Parathyroid adenoma (tissue), 2 donors: ENCODE results near the gene RTP2.

ENCODE experiments used
- H2AFZ ChIP-seq: fragments of 300-600 bp; sonication (generic); one replicate; pipeline ENCODE4 v1.7.0; 2017; ENCODE audit warnings: antibody characterized with exemption, mild to moderate bottlenecking
- H3K27ac ChIP-seq: fragments of 300-600 bp; sonication (generic); one replicate; pipeline ENCODE4 v1.7.0; 2017
- H3K27me3 ChIP-seq: fragments of 300-600 bp; sonication (generic); one replicate; pipeline ENCODE4 v1.7.0; 2017; ENCODE audit warnings: low read length; ENCODE audit not compliant: control insufficient read depth, insufficient read depth
- H3K36me3 ChIP-seq: fragments of 300-600 bp; sonication (generic); one replicate; pipeline ENCODE4 v1.7.0; 2017; ENCODE audit warnings: low read length; ENCODE audit not compliant: control insufficient read depth, insufficient read depth
- H3K4me1 ChIP-seq: fragments of 300-600 bp; sonication (generic); one replicate; pipeline ENCODE4 v1.7.0; 2017; ENCODE audit warnings: control low read depth
- H3K4me2 ChIP-seq: fragments of 300-600 bp; sonication (generic); one replicate; pipeline ENCODE4 v1.7.0; 2017; ENCODE audit warnings: low read length
- H3K4me3 ChIP-seq: fragments of 300-600 bp; sonication (generic); one replicate; pipeline ENCODE4 v1.7.0; 2017; ENCODE audit warnings: low read depth, low read length
- H3K79me2 ChIP-seq: fragments of 300-600 bp; sonication (generic); one replicate; pipeline ENCODE4 v1.7.0; 2017; ENCODE audit warnings: control low read depth
- H3K9ac ChIP-seq: fragments of 300-600 bp; sonication (generic); one replicate; pipeline ENCODE4 v1.7.0; 2017; ENCODE audit warnings: mild to moderate bottlenecking
- H3K9me3 ChIP-seq: fragments of 300-600 bp; sonication (generic); one replicate; pipeline ENCODE4 v1.7.0; 2017; ENCODE audit warnings: low read length; ENCODE audit not compliant: control insufficient read depth
- TF ChIP-seq, protein P1 (sequence below): fragments of 300-600 bp; sonication (generic); IDR thresholded peaks from one replicate; pipeline ENCODE4 v1.7.0; 2017; ENCODE audit warnings: antibody characterized with exemption, mild to moderate bottlenecking
- donor health status: primary hyperparathyroidism.

Gene RTP2

DNA sequence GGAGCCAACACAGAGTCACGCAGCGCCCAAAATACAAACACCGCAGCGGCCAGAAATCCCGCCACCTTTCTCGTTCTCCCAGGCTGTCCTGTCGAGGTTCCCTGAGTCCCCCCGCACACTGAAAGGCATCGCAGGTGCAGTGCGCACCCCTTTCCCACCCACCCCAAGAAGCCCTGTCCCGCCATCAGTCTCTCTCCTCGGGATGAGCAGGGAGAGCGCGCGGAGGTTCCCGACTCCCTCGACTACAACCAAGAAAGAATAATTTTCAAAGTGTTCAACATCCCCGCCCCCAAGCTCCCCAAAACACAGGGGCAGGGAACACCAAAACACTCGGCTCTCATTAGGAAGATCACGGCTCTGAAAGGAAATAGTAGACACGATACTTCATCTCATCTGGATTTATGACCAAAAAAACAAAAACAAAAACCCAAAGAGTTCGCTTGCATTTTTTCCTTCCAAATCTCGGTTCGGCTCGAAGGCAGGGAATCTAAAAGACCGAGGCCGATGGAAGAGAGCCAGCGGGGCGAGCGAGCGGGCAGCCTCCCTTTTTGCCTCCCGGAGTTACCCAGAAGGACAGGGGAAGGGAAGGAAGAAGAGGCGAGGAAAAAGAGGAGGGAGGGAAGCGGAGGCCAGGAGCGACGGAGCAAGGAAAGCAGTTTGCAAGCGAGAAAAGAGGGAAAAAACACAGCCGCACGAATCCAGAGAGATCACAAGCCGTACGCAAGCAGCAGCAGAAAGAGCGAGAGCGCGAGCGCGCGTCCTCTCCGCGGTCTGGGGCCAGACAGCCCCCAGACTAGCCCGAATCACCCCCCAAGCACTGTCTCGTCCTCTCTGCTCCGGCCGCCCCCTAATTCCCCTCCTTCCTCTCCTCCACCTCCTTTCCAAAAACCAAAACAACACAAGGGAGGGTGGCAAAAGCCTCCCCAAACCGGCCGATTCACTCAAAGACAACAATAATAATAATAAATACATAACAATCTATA is 42.1 kb upstream of the RTP2 start:
- Histone ChIP-seq H3K9ac (peak overlapping the region; percentile 96), H3K9me3 (no peaks in the 10 kb centered on the region), H3K27ac (peak overlapping the region; percentile 100), H3K27me3 (no peaks in the 10 kb centered on the region), H3K4me3 (peak overlapping the region; percentile 95), H3K36me3 (no peaks in the 10 kb centered on the region), H3K79me2 (peaks cover 14% of the 10 kb centered on the region), H2AFZ (peak overlapping the region; percentile 96), H3K4me1 (peaks cover 22% of the 10 kb centered on the region), H3K4me2 (peak overlapping the region; percentile 89)
- TF ChIP-seq, protein P1, sequence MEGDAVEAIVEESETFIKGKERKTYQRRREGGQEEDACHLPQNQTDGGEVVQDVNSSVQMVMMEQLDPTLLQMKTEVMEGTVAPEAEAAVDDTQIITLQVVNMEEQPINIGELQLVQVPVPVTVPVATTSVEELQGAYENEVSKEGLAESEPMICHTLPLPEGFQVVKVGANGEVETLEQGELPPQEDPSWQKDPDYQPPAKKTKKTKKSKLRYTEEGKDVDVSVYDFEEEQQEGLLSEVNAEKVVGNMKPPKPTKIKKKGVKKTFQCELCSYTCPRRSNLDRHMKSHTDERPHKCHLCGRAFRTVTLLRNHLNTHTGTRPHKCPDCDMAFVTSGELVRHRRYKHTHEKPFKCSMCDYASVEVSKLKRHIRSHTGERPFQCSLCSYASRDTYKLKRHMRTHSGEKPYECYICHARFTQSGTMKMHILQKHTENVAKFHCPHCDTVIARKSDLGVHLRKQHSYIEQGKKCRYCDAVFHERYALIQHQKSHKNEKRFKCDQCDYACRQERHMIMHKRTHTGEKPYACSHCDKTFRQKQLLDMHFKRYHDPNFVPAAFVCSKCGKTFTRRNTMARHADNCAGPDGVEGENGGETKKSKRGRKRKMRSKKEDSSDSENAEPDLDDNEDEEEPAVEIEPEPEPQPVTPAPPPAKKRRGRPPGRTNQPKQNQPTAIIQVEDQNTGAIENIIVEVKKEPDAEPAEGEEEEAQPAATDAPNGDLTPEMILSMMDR: no peak

GRCh38 chr3:187743195-187744141 is 41.1 kb upstream of the RTP2 start:
- Histone ChIP-seq H3K4me2 (peak overlapping the region; percentile 89), H3K27ac (peak overlapping the region; percentile 100), H3K4me1 (peaks cover 18% of the 10 kb centered on the region), H3K27me3 (no peaks in the 10 kb centered on the region), H3K79me2 (peaks cover 14% of the 10 kb centered on the region), H3K36me3 (no peaks in the 10 kb centered on the region), H3K4me3 (peak overlapping the region; percentile 95), H3K9ac (peak overlapping the region; percentile 96), H3K9me3 (no peaks in the 10 kb centered on the region), H2AFZ (peak overlapping the region; percentile 96)
- TF ChIP-seq, protein P1: no peak

DNA sequence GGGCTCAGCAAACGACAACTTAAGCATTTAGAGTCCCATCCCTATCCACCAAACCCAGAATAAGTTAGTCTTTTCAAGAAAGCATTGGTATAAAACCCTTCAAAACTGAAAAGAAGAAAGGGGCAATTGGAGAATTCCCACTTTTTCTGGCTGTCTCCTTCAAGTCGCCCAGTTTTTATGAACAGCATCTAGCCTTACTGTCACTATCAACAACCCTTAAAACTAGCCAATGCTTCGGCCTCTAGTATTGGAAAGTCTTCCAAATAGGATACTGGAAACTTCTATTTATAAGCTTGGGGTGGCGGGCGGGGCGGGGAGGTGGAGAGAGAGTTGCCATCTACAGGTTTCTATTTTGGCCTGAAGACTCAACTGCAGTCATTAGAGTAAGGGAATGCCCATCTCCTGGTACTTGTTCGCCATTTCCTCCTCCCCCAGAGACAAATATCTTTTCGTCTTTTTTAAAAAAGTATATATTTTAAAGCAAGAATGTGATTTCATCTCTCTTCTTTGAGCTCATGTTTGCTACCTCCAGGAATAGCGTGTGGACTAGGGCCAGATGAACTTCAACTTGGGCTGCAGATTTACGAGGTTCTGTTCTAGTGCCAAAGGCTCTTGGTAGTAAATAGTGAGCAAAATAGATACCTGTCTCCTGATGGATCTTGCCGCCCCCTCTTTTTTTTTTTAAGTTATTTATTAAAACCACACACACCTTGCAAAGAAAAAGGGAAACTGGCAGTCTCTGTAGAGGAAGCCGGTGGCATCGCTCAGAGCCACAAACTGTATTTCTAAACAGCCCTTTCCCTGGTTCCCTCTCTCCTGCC is 40.2 kb upstream of the RTP2 start:
- H3K9me3 ChIP-seq: no peaks in the 10 kb centered on the region
- no peaks in the 10 kb centered on the region for H3K36me3 ChIP-seq
- no peak overlapping the region for H3K9ac ChIP-seq
- no peaks in the 10 kb centered on the region for H3K27me3 ChIP-seq
- TF ChIP-seq, protein P1: no peak
- H2AFZ ChIP-seq: no peak overlapping the region
- peak overlapping the region; percentile 89 for H3K4me2 ChIP-seq
- peak overlapping the region; percentile 100 for H3K27ac ChIP-seq
- peaks cover 14% of the 10 kb centered on the region for H3K79me2 ChIP-seq
- peak overlapping the region; percentile 95 for H3K4me3 ChIP-seq
- peaks cover 14% of the 10 kb centered on the region for H3K4me1 ChIP-seq
